ENCODE data around the gene MACO1.

GRCh38 chr1:25468033-25468432 lies 37.3 kb downstream of the MACO1 start:
- no peak for TF ChIP-seq CTCF (IDR thresholded peaks at IDR 0.05)
- no peak for TF ChIP-seq ZFX (IDR thresholded peaks at IDR 0.05; ENCODE audit: borderline replicate concordance)

Data from 22Rv1 (cell line).